GM21786 (cell line): ENCODE data around the gene SDS.

Experiments used
- ATAC-seq: cut with Tn5 transposase; IDR thresholded peaks from one replicate; pipeline ENCODE4 v1.9.1; 2021; ENCODE audit not compliant: unreplicated experiment

SDS gene

DNA sequence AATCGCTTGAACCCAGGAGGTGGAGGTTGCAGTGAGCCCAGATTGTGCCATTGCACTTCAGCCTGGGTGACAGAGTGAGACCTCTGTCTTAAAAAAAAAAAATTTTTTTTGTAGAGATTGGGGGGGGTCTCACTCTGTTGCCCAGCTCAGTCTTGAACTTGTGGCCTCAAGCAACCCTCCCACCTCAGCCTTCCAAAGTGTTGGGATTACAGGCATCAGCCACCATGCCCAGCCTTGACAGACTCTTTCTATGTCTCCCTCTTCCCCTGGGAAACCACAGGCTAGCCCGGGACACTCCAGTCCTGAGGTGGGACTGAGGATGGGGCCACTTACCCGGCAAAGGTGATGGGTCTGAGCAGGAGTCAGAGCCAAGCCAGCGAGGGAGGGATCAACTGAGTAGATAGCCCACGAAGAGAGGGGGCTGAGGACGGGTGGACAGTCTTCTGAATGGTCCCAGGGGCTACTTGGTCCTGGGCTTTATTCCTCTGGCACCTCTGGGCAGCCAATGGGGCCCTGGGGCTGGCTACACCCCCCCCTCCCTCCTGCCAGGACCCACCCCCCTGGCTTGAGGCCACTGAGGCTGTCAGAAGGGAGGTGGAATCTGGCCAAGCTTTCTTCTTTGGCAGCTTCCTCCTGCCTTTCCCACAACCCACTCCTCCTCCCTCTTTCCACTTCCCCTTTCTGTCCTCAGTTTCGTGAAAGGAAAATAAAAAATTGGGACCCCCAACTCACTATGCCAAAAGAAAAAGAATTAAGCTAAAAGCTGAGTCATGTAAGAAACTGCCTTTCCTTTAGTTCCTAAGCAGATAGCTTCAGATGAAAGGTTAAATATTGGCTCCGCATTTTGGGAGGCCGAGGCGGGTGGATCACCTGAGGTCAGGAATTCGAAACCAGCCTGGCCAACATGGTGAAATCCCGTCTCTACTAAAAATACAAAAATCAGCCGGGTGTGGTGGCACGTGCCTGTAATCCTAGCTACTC is at the start of gene SDS:
Gene SDS, minus strand, starts transcription at position 453 of the 981 bp plus-strand sequence. CDS start 4,179 bp downstream, outside the sequence.
- no peak for ATAC-seq

- ATAC-seq, result no peak
Observed at GRCh38 chr12:113453330-113453729, 49.6 kb upstream of the SDS start.

GRCh38 chr12:113452458-113452857 is 48.8 kb upstream of the SDS start:
- ATAC-seq, result no peak

DNA sequence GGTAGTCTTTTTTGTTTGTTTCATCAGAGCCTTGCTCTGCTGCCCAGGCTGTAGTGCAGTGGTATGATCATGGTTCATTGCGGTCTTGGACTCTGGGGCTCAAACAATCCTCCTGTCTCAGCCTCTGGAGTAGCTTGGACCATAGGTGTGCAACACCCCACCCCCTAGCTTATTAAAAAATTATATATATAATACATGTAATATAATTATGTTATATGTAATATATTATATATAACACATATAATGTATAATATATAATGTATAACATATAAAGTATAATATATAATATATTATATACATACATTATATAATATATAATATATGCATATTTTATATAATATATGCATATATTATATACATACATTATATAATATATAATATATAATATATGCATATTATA is 46.2 kb upstream of the SDS start:
- no peak for ATAC-seq

DNA sequence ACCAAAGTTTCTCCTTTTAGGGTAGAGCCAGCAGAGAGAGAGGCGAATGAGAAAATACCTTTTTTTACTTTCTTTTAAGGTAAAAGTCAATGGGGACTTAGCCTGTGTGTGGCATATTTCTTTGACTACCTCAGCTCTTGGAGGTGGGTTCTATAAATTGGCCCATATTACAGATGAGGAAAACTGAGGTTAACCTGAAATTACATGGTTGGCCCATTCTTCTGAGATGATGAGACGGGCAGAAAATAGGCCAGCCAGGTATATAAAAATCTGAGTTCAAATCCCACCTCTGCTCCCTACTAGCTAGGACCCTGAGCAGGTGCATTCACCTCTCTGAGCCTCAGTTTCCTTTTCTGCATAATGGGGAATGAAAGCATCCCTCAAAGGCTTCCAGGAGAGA is 45.6 kb upstream of the SDS start:
- ATAC-seq, result no peak

DNA sequence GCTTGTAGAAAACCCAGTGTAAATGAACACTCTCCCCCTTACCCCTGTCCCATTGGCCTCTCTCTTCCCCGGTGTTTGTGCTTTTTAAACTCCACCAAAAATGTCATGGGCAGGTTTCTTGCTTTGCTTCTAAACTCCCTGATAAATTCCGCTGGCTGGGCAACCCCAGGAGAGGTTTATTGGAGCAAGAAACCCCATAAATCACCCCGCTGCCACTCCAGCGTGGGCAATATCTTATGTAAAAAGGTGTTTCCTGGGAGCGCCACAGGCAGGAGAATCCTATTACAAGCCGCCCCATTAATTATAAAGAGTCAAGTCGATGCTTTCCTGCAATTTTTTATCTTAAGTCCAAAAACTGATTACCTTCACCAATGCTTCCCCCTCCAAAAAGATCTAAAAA is 45.2 kb upstream of the SDS start:
- no peak for ATAC-seq

DNA sequence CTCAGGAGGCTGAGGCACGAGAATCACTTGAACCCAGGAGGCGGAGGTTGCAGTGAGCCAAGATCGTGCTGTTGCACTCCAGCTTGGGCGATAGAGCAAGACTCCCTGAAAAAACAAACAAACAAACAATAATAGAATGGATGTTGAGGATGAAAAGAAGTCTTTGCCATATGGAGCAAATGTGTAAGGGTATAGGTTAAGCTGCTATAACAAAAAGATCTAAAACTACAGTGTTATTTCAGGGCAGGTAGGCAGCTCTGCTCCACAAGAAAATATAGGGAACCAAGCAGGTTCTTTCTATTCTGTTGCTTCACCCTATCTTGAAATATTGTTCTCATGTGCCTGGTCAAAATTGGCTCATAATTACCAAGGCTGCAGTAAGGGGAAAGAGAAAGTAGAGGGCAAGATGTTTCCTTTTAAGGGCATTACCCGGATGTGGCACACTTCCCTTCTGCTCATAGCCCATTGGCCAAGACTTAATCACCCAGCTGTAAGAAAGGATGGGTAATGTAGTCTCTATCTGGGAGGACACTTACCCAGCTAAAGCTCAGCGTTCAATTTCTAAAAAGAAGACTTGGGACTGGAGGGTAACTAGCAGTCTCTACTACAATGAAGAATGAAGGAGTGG is 42.0 kb upstream of the SDS start:
- no peak for ATAC-seq

GRCh38 chr12:113443030-113443539 is 39.4 kb upstream of the SDS start:
- ATAC-seq, result no peak

GRCh38 chr12:113440947-113441782 is 37.5 kb upstream of the SDS start:
- no peak for ATAC-seq

GRCh38 chr12:113440336-113440735 is 36.6 kb upstream of the SDS start:
- no peak for ATAC-seq

- no peak for ATAC-seq
Observed at GRCh38 chr12:113439606-113440030, 35.9 kb upstream of the SDS start.

DNA sequence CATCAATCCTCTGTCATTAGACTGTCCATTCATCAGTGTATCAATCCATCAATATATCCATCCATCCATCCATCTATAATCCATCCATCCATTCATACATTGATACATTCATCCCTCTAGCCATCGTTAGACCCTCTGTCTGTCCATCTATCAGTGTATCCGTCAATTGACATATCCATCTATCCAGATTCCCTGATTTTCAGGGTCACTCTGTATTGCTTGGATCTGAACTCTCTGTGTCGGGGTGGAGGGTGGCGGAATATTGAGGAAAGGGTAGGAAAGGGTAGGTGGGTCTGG is 35.6 kb upstream of the SDS start:
- no peak for ATAC-seq

DNA sequence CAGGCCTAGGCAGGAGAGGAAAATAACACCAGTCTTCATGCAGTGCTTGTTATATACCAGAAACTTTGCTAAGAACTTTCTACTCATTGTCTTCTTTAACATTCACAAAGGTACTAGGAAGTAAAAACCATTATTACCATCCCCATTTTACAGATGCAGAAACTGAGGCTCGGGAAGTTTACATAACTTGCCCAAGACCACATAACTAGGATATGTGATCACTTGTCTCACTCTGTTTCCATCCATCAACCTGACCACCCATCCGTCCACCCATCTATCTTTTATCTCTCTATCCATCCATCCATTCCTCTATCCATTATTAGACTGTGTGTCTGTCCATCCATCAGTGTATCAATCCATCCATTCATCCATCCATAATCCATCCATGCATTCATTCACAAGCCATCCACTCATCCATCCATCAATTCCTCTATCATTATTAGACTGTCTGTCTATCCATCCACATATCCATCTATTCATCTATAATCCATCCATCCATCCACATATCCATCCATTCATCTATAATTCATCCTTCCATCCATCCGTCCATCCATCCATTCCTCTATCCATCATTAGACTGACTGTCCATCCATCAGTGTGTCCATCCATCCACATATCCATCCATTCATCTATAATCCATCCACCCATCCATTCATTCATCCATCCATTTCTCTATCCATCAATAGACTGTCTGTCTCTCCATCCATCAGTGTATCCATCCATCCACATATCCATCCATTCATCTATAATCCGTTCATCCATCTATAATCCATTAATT is 35.0 kb upstream of the SDS start:
- ATAC-seq, result no peak

DNA sequence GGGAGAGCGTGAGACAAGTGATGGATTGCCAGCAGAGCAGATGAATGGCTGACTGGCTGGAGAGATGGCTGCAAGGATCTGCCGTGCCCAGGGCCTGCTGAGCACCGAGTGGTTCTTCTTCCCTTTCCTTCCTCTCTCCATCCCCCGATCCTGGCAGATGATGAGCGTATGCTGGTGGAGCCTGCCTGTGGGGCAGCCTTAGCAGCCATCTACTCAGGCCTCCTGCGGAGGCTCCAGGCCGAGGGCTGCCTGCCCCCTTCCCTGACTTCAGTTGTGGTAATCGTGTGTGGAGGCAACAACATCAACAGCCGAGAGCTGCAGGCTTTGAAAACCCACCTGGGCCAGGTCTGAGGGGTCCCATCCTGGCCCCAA is 34.0 kb upstream of the SDS start:
- no peak for ATAC-seq

- no peak for ATAC-seq
Observed at GRCh38 chr12:113436993-113437728, 33.5 kb upstream of the SDS start.

GRCh38 chr12:113436586-113436985 is 32.9 kb upstream of the SDS start:
- no peak for ATAC-seq

DNA sequence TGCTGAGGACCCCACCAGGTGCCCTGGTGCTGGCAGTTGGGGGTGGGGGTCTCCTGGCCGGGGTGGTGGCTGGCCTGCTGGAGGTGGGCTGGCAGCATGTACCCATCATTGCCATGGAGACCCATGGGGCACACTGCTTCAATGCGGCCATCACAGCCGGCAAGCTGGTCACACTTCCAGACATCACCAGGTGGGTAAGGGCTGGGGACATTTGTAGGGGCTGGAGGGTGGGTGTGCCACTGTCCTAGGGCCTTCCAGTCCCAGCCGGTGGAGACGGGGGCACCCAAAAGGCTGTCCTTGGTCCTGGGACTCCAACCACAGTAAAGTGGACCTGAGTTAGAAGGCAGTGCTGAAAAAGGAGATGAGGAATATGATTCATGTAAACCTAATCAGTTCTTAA is 31.7 kb upstream of the SDS start:
- no peak for ATAC-seq

DNA sequence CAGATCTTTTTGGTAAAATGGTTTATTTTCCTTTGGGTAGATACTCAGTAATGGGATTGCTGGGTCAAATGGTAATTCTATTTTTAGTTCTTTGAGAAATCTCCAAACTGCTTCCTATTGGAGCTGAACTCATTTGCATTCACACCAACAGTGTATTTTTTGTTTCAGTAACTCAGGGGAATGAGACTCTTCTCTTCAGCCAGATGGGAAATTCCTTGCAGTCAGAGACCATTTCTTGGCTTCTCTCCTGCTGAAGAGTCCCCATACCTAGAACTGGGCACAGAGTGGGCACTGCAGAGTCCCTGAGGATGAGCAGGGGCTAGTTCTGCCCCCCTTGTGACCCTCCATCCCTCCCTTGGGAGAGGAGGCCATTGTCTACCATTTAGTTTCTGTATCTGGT is 29.3 kb upstream of the SDS start:
- ATAC-seq, result no peak

GRCh38 chr12:113428482-113428881 is 24.8 kb upstream of the SDS start:
- no peak for ATAC-seq

DNA sequence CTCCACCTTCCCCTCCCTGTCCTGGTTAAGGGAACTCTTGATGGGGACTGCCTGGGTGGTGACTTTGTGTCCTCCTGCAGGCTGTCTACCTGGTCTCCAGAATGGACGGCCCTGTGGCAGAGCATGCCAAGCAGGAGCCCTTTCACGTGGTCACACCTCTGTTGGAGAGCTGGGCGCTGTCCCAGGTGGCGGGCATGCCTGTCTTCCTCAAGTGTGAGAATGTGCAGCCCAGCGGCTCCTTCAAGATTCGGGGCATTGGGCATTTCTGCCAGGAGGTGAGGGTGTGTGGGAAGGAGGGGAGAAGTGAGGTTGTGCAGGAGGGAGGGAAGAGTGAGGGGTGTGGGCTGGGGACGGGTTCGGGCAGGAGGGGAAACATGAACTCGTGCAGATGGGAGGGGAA is 24.2 kb upstream of the SDS start:
- no peak for ATAC-seq
